Measurements from ENCODE around the gene LHFPL4. TPM values are rescaled to one million over a fixed set of nuclear protein-coding genes. Genes with fewer than 3 reads are reported as not detected.

LHFPL4 gene
- total and polyA plus RNA-seq, 2 of the 13 experiments (the other 11 are each of a cell fraction or from before 2014, with no cell fraction given) = 0.02 to 0.03 TPM

- no peak overlapping the region for H3K9ac ChIP-seq (ENCODE audit: insufficient read depth, low read depth, low read length)
- H3K27ac ChIP-seq (ENCODE audit: extremely low read length, insufficient read depth, low read length) = no peak overlapping the region
- BruUV-seq (replicated peaks) = no TSS peak
- H4K20me1 ChIP-seq (ENCODE audit: insufficient read depth, low read length) = peaks cover 3% of the 10 kb centered on the region; the same call in 1 of the 2 replicates
- ChIA-PET CTCF (ENCODE audit: low intra/inter-chr PET ratio, low total read pairs) (no interaction called here), POLR2A (no interaction called here)
- peaks cover 48 to 91% of the 10 kb centered on the region in 2 experiments for H3K36me3 ChIP-seq (replicated peaks in 1 of 2; ENCODE audit: control insufficient read depth in 1 of 2, insufficient read depth in 2 of 2, low read length in 2 of 2)
- H3K27me3 ChIP-seq (ENCODE audit: control insufficient read depth in 1 of 2, insufficient read depth in 2 of 2, low read length in 2 of 2) = no peaks in the 10 kb centered on the region
- TF ChIP-seq ZNF574 (CRISPR knock-in tag; IDR thresholded peaks at IDR 0.05) (no peak), ZNF550 (CRISPR knock-in tag; IDR thresholded peaks at IDR 0.05; ENCODE audit: borderline replicate concordance) (no peak), FOXO4 (CRISPR knock-in tag; conservative IDR thresholded peaks at IDR 0.05) (no peak)
- no peak overlapping the region for H3K4me3 ChIP-seq (replicated peaks in 1 of 3; ENCODE audit: insufficient read depth in 1 of 3, low read depth in 2 of 3, low read length in 3 of 3)
- H3K79me2 ChIP-seq (ENCODE audit: insufficient read depth, low read length) = no peaks in the 10 kb centered on the region
- intact Hi-C loops (cut with micrococcal nuclease; ENCODE audit: unreplicated experiment) (no loop called here), in situ Hi-C loops (cut with HindIII; ENCODE audit: extremely low pct_ligation_motif_present, low pct_unique_long_range_greater_than_20kb) (no loop called here)
- ATAC-seq (no peak), FAIRE-seq (no peak), DNase-seq (ENCODE audit: low spot score) (no peak)
- H3K4me1 ChIP-seq (ENCODE audit: insufficient read depth, low read length) = no peaks in the 10 kb centered on the region
- no peak overlapping the region for H3K4me2 ChIP-seq (ENCODE audit: low read depth, low read length)
- H2AFZ ChIP-seq (ENCODE audit: low read length) = no peak overlapping the region
- H3K9me3 ChIP-seq (ENCODE audit: low read length) = no peaks in the 10 kb centered on the region
Observed at GRCh38 chr3:9473496-9474065, 80.0 kb downstream of the LHFPL4 start.

- Histone ChIP-seq H3K4me2 (ENCODE audit: low read depth, low read length) (no peak overlapping the region), H3K27me3 (ENCODE audit: control insufficient read depth in 1 of 2, insufficient read depth in 2 of 2, low read length in 2 of 2) (no peaks in the 10 kb centered on the region), H3K27ac (ENCODE audit: extremely low read length, insufficient read depth, low read length) (no peak overlapping the region), H3K4me3 (replicated peaks in 1 of 3; ENCODE audit: insufficient read depth in 1 of 3, low read depth in 2 of 3, low read length in 3 of 3) (no peak overlapping the region), H3K4me1 (ENCODE audit: insufficient read depth, low read length) (no peaks in the 10 kb centered on the region), H3K9ac (ENCODE audit: insufficient read depth, low read depth, low read length) (no peak overlapping the region), H3K36me3 (replicated peaks in 1 of 2; ENCODE audit: control insufficient read depth in 1 of 2, insufficient read depth in 2 of 2, low read length in 2 of 2) (peaks cover 47 to 93% of the 10 kb centered on the region in 2 experiments), H3K9me3 (ENCODE audit: low read length) (no peaks in the 10 kb centered on the region), H3K79me2 (ENCODE audit: insufficient read depth, low read length) (peaks cover 3% of the 10 kb centered on the region), H2AFZ (ENCODE audit: low read length) (no peak overlapping the region), H4K20me1 (ENCODE audit: insufficient read depth, low read length) (no peaks in the 10 kb centered on the region; the same call in 1 of the 2 replicates)
- DNase-seq (ENCODE audit: low spot score) = no peak
- WGBS (ENCODE audit: low lambda C conversion rate) = 99% methylated on average over 3 of the region's 3 CpGs
- intact Hi-C loops (cut with micrococcal nuclease; ENCODE audit: unreplicated experiment) (no loop called here), in situ Hi-C loops (cut with HindIII; ENCODE audit: extremely low pct_ligation_motif_present, low pct_unique_long_range_greater_than_20kb) (no loop called here)
- FAIRE-seq = no peak
- POLR2A ChIA-PET = no interaction called here
- TF ChIP-seq WIZ (CRISPR knock-in tag; IDR thresholded peaks at IDR 0.05) (no peak), HOMEZ (CRISPR knock-in tag; IDR thresholded peaks at IDR 0.05; ENCODE audit: low read depth) (no peak), ZNF280B (CRISPR knock-in tag; IDR thresholded peaks at IDR 0.05; ENCODE audit: borderline replicate concordance) (no peak)
- CTCF ChIA-PET (ENCODE audit: low intra/inter-chr PET ratio, low total read pairs) = no interaction called here
- BruUV-seq (replicated peaks) = no TSS peak
- no peak for ATAC-seq
Observed at GRCh38 chr3:9469986-9470385, 83.6 kb downstream of the LHFPL4 start.

Measured in HepG2 (cell line).